ENCODE results near the gene RTN4RL2.

Gene RTN4RL2

DNA sequence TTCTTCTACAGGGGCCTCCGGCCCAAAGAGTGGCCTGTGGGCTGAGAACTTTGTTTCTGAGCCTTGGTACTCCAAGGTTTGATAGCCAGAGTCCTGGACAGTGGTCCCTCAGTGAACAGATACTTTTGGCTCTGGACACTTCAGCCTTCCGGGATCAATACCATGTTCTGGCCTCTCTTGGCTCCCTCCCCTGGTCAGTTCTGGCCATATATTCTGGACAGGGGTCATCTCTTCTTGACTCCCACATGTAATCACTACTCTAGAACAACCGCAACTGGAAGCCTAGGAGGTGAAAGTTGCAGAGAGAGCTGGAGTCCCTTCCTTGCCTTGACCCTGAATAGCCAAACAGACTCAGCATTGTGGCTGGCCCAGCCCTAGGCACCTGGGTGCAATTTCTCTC, 2.3 kb downstream of the RTN4RL2 start:
- no peak for DNase-seq (ENCODE audit: low spot score)

DNA sequence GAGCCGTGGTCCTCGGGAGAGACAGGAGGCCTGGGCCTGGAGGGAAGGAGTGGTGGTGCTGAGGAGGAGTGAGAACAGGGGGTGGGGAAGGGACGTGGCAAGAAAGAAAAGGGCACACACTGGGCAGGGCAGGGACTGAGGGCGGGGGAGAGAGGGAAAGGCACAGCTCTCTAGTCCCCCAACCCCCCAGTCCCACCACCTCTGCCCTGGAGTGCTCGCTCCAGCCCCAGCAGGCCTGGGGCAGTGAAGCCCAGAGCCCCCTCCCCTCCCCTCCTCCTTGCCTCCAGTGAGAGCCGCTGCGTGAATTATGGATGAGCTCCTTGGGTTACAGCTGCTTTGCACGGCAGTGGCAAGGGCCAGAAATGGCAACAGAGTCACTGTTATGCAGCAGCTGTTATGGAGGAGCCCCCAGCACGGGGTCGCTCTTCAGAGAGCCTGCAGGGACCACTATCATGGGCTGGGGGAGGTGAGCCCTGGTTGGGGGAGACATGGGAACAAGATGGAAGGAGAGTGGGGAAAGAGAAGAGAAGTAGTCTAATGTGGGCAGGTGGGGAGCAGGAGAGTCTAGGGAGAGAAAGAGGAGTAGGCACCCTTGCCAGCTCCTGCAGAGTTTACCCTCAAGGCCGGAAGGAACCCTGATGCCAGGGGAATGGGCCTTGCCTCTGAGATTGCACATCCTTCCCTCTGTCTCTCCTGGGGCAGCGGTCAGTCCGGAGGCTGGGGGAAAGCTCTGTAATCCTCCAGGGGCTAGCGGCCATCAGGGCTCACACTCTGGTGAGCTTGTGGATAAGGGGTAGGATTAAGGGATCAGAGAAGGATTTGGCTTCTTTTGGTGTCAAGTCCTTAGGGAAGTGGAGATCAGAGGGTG, 3.6 kb downstream of the RTN4RL2 start:
- no peak for DNase-seq (ENCODE audit: low spot score)

DNA sequence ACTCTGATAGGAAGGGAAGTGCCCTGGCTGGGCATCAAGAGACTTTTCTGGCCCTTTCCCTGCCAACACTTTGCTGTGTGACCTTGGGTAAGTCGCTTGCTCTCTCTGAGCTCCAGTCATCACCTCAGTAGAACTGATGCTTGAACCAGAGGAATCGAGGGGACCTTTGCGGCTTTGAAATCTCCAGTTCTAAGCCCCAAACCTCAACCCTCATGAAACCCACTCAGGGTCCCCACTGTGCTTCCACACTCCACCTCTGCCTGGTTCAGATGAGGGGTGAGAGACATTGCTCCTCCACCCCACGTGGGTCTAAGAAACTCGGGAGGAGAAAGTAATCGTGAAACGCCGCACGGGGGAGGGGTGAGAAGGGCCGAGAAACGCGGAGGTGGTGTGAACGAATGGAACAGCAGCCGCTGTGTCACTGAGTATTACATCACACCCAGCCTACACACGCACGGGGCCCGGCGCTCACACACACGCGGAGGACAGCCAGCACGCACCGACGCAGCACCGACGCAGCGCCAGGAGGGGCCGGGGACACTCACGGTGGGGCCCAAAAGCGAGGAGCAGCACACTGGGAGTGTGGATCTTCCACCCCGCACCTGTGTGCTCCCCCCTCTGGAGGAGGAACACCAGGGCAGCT, 4.3 kb downstream of the RTN4RL2 start:
- DNase-seq (ENCODE audit: low spot score) = no peak

DNA sequence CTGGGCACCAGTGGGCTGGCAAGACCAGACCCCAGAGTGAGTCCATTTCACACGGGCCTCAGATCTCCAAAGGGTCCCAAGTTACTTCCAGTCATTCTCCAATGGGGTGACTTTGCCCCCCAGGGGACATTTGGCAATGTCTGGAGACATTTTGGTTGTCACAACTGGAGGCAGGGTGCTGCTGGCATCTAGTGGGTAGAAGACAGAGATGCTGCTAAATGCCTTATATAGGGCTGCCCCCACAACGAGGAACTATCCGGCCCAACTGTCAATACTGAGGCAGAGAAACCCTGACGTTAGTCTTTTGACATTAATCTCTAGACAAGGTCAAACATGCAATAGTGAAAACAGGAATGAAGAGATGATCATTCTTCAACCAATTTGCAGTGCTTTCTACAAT, 6.4 kb downstream of the RTN4RL2 start:
- DNase-seq (ENCODE audit: low spot score) = no peak

DNA sequence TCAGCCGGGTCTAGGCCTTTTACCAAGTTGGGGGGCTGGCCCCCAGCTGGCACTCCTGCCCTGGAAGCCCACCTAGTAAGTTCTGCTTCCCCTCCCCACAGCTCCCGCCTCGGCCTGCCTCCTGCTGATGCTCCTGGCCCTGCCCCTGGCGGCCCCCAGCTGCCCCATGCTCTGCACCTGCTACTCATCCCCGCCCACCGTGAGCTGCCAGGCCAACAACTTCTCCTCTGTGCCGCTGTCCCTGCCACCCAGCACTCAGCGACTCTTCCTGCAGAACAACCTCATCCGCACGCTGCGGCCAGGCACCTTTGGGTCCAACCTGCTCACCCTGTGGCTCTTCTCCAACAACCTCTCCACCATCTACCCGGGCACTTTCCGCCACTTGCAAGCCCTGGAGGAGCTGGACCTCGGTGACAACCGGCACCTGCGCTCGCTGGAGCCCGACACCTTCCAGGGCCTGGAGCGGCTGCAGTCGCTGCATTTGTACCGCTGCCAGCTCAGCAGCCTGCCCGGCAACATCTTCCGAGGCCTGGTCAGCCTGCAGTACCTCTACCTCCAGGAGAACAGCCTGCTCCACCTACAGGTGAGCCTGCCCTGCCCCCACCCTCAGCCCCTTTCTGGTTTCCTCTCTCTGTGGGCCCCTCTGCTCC, 7.3 kb downstream of the RTN4RL2 start:
- DNase-seq (ENCODE audit: low spot score) = no peak

DNA sequence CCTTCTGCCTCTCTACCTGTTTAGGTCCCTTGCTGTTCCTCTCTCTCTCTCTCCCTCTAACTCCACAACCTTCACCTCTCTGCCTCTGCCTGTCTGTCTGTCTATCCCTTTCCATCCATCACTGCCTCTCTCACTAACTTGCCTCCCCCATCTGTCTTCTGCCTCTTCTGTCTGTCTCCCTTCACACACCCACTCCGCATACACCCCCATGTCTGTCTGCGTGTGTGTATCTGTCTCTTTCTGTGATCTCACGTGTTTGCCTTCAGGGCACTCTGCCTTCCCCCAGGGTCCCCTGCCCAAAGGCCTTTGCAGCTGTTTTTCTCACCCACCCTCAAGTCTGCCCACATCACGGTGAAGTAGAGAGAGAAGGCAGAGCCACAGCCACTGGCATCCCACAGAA, 7.9 kb downstream of the RTN4RL2 start:
- DNase-seq (ENCODE audit: low spot score) = no peak

DNA sequence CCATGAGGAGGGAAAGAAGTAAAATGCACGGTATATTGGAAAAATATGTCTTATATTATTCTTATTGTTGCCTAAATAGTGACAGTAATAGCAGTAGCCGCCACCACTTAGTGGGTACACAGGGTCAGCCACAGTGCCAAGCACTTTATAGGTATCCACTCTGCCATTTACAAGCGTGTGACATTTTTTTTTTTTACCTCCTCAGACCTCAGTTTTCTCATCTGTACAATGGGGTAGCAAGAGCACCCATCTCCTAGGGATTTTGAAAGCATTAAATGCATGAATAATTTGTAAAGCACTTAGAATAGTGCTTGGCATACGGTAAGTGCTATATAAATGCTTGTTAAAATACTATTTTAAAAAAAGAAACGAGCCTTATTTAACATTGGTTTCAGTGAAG, 8.9 kb downstream of the RTN4RL2 start:
- no peak for DNase-seq (ENCODE audit: low spot score)

DNA sequence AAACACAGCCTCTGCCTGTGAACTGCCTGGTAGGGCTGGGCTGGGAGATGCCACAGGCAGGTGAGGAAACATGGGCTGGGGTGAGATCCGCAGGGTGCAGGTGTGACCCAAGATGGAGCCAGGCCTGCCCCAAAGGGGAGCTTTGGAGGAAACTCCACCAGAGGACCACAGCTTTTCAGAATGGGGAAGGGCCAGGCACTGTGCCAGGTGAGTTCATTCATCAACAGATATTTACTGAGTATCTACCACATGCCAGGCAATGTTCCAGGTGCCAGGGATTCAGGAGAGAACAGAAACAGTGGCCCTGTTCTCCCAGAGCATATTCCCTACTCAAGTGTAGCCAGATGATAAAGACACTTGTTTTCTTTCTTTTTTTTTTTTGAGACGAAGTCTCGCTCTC, 11.2 kb downstream of the RTN4RL2 start:
- no peak for DNase-seq (ENCODE audit: low spot score)

DNA sequence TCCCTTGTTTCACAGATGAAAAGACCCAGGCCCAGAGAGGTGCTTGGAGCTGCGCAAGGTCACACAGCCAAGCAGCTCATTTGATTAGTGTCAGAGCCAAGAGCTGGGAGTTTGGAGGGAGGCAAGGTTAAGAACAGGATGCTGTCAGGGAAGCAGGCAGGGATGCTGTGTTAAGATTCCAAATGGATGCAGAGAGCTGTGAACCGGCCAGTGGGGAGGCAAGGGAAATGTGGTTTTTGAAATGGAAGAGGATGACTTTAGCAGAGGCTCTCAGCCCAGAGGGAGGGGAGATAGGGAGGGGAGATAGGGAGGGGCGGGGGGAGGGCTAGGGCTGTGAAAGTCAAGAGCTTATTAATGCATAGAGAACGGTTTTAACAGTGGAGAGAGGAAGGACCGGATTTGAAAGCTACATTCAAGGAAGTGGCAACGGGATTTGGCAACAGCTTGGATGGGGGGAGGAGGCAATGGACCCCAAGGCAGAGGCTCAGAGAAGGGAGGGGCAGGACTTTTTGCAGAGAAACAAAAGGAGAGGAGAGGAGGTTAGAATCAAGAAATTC, 13.0 kb downstream of the RTN4RL2 start:
- DNase-seq (ENCODE audit: low spot score) = no peak

DNA sequence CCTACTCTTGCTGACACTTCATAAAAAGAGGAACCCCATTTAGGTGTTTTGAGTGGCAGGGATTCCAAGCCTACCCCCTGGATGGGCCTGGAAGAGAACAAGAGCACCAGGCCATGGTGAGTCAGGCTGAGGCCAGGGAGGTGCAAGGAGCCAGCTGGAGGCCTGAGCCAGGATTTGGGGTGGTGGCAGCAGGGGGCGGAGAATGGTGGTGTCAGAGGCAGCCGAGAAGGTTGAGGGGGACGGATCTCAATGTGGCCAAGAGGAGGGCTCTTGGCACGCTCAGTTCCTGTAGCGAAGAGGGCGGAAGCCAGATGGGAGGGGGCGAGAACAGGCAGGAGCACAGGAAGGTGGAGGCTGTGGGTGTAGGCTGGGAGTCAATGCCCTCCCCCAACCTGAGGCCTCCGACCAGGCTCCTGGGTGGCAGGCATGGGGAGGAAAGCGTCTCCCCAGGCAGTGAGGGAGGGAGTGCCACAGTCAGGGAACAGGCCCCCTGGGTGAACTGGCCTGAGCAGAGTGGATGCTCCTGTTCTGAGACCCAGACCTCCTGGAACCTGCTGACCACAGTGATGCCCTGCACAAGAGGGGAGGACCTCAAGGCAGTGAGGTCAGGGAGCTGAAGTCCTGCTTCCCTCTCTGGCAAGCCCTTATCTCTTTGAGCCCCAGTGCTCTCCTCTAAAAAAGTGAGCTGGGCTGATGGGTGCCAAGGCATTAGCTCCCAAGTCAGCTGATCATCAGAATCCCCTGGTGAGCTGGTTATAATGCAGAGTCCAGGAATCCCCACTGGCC, 13.9 kb downstream of the RTN4RL2 start:
- no peak for DNase-seq (ENCODE audit: low spot score)

DNA sequence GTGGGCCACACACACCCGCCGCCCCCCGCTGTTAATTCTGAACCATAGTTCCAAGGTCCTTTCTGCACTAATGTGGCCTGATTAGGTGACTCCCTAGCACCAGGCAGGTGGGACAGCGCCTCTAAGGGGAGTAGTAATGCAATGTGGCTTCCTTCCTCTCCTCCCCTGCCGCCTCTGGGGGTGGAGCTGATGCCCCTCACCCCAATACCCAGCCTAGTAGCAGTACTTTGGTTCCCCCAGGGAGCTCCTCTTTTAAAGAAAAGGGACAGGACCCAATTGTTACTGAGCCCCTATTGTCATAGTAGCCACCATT, 14.4 kb downstream of the RTN4RL2 start:
- no peak for DNase-seq (ENCODE audit: low spot score)

DNA sequence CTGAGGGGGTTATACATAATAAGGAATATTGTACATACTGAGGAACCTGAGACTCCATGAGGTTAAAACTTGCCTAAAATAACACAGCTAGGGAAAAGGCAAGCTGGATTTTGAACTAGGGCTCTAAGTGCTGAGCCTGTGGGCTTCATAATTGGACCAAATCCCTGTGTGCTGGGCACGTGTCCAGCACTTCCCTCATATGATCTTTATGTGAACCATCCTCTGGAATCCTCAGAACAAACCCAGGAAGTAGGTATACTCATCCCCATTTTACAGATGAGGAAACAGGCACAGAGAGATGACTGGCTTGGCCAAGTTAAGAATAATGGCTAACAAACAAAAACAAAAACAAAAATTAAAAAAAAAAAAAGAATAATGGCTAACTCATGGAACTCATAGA, 14.9 kb downstream of the RTN4RL2 start:
- no peak for DNase-seq (ENCODE audit: low spot score)

DNA sequence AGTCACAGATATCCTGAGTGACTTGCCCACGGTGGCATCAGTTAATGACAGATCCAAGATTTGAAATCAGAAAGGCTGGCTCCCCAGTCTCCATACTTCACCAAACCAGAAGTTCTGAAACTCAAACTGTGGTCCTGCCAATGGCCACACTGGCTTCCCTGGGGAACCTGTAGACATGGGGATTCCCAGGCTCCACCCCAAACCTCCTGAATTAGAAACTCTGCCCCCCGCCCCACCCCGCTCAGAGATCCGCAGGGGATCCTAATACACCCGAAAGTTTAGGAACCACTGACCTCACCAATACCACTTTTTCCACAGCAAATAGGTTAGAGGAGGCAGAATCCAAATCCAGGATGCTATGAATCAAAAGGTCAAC, 15.3 kb downstream of the RTN4RL2 start:
- no peak for DNase-seq (ENCODE audit: low spot score)

DNA sequence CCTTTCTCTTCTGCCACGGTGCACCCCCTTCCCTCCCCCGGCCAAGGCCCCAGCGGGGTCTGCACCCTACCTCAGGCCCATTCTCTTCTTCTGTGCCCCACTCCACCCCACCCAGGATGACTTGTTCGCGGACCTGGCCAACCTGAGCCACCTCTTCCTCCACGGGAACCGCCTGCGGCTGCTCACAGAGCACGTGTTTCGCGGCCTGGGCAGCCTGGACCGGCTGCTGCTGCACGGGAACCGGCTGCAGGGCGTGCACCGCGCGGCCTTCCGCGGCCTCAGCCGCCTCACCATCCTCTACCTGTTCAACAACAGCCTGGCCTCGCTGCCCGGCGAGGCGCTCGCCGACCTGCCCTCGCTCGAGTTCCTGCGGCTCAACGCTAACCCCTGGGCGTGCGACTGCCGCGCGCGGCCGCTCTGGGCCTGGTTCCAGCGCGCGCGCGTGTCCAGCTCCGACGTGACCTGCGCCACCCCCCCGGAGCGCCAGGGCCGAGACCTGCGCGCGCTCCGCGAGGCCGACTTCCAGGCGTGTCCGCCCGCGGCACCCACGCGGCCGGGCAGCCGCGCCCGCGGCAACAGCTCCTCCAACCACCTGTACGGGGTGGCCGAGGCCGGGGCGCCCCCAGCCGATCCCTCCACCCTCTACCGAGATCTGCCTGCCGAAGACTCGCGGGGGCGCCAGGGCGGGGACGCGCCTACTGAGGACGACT, 15.9 kb downstream of the RTN4RL2 start:
- DNase-seq (ENCODE audit: low spot score) = no peak

DNA sequence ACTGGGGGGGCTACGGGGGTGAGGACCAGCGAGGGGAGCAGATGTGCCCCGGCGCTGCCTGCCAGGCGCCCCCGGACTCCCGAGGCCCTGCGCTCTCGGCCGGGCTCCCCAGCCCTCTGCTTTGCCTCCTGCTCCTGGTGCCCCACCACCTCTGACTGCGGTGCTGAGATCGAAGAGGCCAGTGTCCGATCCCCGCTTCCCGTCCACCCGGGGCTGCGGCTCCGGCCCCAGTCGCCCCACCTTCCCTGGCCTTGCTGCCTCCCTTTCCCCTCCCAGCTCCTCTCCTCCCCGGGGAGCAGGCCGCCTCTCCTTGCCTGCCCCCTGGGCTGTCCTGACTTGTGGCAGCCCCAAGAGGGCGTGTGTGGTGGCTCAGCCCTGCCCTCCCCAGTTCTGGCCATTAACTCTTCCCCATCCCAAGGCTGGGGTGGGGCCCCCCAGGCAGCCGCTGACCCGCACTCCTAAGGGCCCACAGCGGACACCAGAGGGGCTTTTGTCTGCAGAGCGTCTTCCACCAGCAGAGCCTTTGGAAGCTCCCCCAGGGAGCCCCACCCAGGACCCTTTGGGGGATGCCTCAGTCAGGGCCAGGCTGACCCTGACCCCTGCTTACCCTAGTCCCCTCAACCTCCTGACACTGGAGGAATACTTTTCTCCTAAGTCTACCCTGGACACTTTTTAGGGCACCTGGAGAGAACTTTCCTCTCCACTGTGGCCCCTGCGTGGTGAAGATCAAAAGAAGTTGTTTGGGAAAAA, 16.6 kb downstream of the RTN4RL2 start:
- DNase-seq (ENCODE audit: low spot score) = no peak

DNA sequence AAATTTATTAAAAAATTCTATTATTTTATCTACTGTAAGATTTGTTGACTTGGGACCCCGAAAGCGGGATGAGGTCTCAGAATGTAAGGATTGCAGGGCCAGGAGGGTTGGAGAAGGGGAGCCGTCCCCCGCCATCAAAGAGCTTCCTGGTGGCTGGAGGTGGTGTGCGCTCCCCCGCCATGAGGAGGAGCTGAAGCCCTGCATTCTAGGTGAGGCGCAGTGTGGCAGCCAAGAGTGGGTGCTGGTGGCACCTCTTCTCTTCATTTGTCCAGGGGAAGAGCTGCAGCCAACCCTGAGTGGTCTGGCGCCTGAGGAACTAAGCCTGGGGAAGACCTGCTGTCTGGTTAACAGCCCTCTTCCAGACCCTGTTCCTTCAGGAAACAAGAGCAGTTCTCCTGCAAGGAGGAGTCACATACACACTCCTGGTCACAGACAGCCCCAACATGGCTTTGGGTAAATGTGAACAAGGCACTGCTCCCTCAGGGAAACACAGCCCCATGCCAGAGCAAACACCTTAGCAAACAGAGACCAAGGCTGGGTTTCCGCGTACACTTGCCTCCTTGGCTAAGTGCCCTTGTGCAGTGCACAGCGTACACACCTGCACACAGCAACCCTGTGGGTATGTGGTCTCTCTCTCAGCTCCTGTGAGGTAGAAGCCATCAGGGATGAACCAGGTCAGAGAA, 17.3 kb downstream of the RTN4RL2 start:
- DNase-seq (ENCODE audit: low spot score) = no peak

DNA sequence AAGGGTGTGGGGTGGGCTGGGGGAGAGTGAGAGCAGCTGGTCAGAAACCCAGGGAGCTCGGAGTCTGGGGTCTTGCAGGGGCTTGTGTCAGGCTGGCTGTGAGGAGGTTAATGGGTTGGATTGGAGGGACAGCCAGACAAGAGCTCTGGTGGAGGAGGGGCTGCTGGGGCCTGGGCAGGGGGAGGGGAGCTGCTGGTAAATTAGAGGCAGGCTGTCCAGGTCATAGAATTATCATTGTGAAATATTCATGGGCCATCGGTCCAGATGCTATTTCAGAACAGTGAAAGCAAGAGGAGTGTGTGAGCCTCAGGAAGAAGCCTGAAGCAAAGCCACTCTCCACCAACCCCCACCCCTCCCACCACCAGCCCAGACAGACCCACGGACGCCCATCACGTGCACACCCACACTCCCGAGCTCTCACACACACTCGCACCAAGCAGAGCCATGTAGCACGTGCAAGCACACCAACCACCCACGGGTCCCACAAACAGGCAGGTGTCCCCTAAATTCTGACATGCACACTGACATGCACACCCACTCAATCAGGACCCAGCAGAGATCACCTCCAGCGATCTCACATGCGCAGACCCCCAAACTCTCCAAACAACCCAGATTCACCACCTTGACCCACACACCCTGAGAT, 18.8 kb downstream of the RTN4RL2 start:
- no peak for DNase-seq (ENCODE audit: low spot score)

DNA sequence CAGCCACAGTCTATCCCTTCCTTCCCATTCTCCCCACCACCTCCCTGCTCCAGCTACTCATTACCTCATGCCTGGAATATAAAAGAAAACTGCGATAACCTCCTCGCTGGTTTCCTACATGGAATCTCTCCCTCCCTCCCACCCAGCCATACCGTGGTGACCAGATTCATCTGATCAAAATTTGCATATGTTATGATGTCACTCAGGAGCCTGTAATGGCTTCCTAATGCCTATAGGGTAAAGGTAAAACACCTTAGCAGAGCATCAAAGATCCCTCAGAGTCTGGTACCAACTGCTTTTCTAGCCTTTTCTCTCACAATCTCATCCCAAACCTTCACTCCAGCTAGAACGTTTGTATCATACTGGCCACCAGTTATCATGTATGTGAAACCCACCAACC, 19.6 kb downstream of the RTN4RL2 start:
- no peak for DNase-seq (ENCODE audit: low spot score)

DNA sequence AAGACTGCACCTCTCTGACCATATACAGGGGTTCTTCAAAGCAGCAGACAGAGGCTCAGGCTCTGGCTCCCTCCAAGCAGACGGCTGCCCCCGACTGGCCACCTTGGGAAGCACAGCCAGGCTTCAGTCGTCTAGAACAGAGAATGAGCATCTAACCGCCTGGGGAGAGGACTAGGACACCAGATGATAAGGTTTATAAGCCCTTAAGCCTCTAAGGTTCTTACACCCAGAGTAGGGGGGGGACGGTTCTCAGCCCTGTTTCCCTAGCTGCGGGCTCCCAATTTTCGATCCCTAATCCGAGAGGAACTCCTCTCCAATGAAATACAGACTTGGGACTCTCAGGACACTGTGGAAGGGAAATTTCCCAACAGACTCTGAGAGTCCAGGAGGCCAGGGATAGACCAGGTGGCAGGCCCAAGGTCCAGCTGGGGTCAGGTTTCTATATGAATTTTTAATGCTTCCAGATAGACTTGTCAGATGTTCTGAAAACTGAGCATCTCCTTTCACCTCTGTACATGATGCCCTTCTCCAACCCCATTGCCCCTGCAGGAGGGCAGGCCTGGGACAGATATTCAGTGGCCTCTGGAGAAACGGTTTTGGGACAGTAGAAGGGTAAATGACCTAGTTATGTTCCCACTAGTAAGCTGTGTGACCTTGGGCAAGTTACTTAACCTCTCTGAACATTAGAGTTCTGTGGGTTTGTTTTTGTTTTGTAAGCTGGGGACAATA, 20.2 kb downstream of the RTN4RL2 start:
- peak; percentile 72 for DNase-seq (ENCODE audit: low spot score)
